ENCODE data around the gene ERG28.

DNA sequence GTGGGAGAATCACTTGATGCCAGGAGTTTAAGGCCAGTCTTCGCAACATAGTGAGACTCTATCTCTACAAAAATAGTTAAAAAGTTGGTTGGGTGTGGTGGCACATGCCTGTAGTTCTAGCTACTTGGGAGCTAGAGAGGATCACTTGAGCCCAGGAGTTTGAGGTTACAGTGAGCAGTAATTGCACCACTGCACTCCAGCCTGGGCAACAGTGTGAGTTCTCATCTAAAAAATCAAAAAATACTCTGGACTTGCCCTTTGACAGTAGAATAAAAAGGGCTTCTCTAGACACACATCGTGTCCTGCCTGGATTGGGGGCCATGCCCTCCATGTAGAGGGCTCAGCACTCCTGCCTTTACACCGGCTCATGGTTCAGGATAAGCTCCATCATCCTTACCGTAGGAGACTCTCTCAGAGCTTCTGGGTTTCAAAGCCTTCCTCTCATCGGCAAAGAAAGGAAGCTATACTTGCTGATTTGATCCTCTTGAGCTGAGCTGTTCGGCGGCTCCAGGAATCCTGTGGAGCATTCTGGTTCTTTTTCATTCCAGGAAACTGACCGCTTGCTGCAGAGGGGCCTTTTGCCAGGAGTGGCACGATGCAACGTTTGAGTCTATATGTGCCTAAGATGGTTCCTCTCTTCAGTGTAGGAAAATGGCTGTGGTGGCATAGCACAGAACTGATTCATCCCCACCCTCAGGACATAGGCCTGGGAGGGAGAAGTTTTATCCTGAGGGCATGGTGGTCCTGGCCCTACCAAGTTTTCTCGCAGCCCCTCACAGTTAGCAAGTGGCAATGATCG is 52.6 kb downstream of the ERG28 start:
- no peak for TF ChIP-seq CTCF (conservative IDR thresholded peaks at IDR 0.05)
- TF ChIP-seq EZH2 (IDR thresholded peaks at IDR 0.05; ENCODE audit: low read depth) = no peak
